CD4-positive, alpha-beta T cell treated with Interleukin-10 for 1 hour (primary cell): ENCODE data around the gene IPMK.
A peak's percentile ranks its signal among the peaks of the same experiment; 100 is the strongest.
"Not testable (repeated sequence)": the region's sequence is repeated elsewhere in the genome, so short reads cannot be mapped to it uniquely, and the experiment has no call there.

Source experiments
- DNase-seq: peaks from one replicate; pipeline ENCODE4 v3.0.0-alpha.2; 2020

The IPMK gene

GRCh38 chr10:58266826-58267712 lies 625 bp downstream of the IPMK start:
- DNase-seq = peak; percentile 51

GRCh38 chr10:58266003-58266825 lies 1.5 kb downstream of the IPMK start:
- peak; percentile 57 for DNase-seq

- no peak for DNase-seq
Observed at GRCh38 chr10:58265249-58265648, 2.4 kb downstream of the IPMK start.

- DNase-seq = no peak
Observed at GRCh38 chr10:58264780-58265179, 2.9 kb downstream of the IPMK start.

- no peak for DNase-seq
Observed at GRCh38 chr10:58262766-58263165, 4.9 kb downstream of the IPMK start.

GRCh38 chr10:58260334-58260733 lies 7.4 kb downstream of the IPMK start:
- DNase-seq = no peak

GRCh38 chr10:58258977-58259692 lies 8.6 kb downstream of the IPMK start:
- DNase-seq = no peak

GRCh38 chr10:58256013-58256780 lies 11.5 kb downstream of the IPMK start:
- not testable (repeated sequence) for DNase-seq

- DNase-seq = no peak
Observed at GRCh38 chr10:58254644-58255043, 13.1 kb downstream of the IPMK start.

GRCh38 chr10:58253184-58253583 lies 14.5 kb downstream of the IPMK start:
- no peak for DNase-seq

GRCh38 chr10:58244666-58245065 lies 23.0 kb downstream of the IPMK start:
- DNase-seq = not testable (repeated sequence)

- DNase-seq = not testable (repeated sequence)
Observed at GRCh38 chr10:58244242-58244641, 23.5 kb downstream of the IPMK start.

- DNase-seq = not testable (repeated sequence)
Observed at GRCh38 chr10:58243801-58244200, 23.9 kb downstream of the IPMK start.

- no peak for DNase-seq
Observed at GRCh38 chr10:58243269-58243668, 24.4 kb downstream of the IPMK start.

GRCh38 chr10:58241346-58241745 lies 26.3 kb downstream of the IPMK start:
- DNase-seq = no peak

GRCh38 chr10:58240531-58240930 lies 27.2 kb downstream of the IPMK start:
- no peak for DNase-seq

GRCh38 chr10:58239561-58240169 lies 28.0 kb downstream of the IPMK start:
- no peak for DNase-seq

GRCh38 chr10:58237014-58237834 lies 30.5 kb downstream of the IPMK start:
- DNase-seq = no peak

GRCh38 chr10:58229856-58230255 lies 37.8 kb downstream of the IPMK start:
- not testable (repeated sequence) for DNase-seq

GRCh38 chr10:58225654-58226053 lies 42.0 kb downstream of the IPMK start:
- no peak for DNase-seq
